Mucosa of descending colon (tissue), 3 donors: ENCODE measurements around the gene TMCC2. TPM values are rescaled to one million over a fixed set of nuclear protein-coding genes. Genes with fewer than 3 reads are reported as not detected.

Experiments used
- ATAC-seq: fragments of 200-7000 bp; cut with Tn5 transposase; one replicate; pipeline ENCODE4 v1.9.1; 2020; ENCODE audit warnings: mild to moderate bottlenecking, moderate library complexity
- DNase-seq, 3 donors: peaks; one replicate each; pipeline ENCODE4 v3.0.0-alpha.2; 2020
- H3K36me3 ChIP-seq: fragments of 200-600 bp; one replicate; pipeline ENCODE4 v1.8.0; 2021; ENCODE audit warnings: low read depth, mild to moderate bottlenecking
- H3K4me1 ChIP-seq: fragments of 200-600 bp; one replicate; pipeline ENCODE4 v1.8.0; 2021; ENCODE audit warnings: low read depth, mild to moderate bottlenecking
- H3K4me3 ChIP-seq: fragments of 200-600 bp; one replicate; pipeline ENCODE4 v1.8.0; 2021; ENCODE audit warnings: mild to moderate bottlenecking
- H3K9me3 ChIP-seq: fragments of 200-600 bp; one replicate; pipeline ENCODE4 v1.8.0; 2021; ENCODE audit warnings: mild to moderate bottlenecking
- CTCF ChIP-seq: fragments of 200-600 bp; IDR thresholded peaks from one replicate; pipeline ENCODE4 v1.8.0; 2022; ENCODE audit warnings: antibody characterized with exemption, mild to moderate bottlenecking
- intact Hi-C, 2 donors: fragments of 100-400 bp; cut with DNase I in 1 of 2; cut with micrococcal nuclease in 1 of 2; formaldehyde crosslinking; loops; one replicate each; pipeline versions ENCODE4 v1.11.0 to v1.11.1; 2022; cut with DNase I, micrococcal nuclease
- total RNA-seq, 3 donors: library from RNA; stranded (reverse); fragmentation: NEBNext Ultra II Directional in 2 of 3; extraction: Animal tissue kit (Norgen Biotek cat#: 25700) in 2 of 3; gene quantifications; one replicate each; pipeline versions ENCODE4 v1.2.1 to v1.2.4, GENCODE V29; 2021 to 2023
- donor health status: DM: no; HTN: no; CAD: no; lungs with moderate emphysema.
- donor health status: DM: no; HTN: no; CAD: no.
- donor health status: DM: no; HTN: yes; CAD: no.

Gene TMCC2
- total RNA-seq, 3 donors from 2014 or later, result 0.27 to 5.1 (median 0.29) TPM

- Histone ChIP-seq H3K36me3 (no peaks in the 10 kb centered on the region), H3K9me3 (no peaks in the 10 kb centered on the region), H3K4me1 (peaks cover 28% of the 10 kb centered on the region), H3K4me3 (no peak overlapping the region)
- DNase-seq (no peak), ATAC-seq (no peak)
- TF ChIP-seq CTCF, result no peak
- intact Hi-C loops, result no loop called here
These were observed 94.2 kb downstream of the TMCC2 start for GRCh38 chr1:205321959-205322283.

Other genes starting within 250 kb of the TMCC2 start
- 1 to 10 TPM in 1 of 3 donors, under 1 TPM in 2; 0.43 to 6.8 (median 0.51) TPM for gene CNTN2, start 184.7 kb upstream of the TMCC2 start, total RNA-seq
- 1 to 10 TPM; 1.9 to 3.8 (median 2.3) TPM for gene TMEM81, start 143.5 kb upstream of the TMCC2 start, total RNA-seq
- 10 to 100 TPM; 14.7 to 20.5 (median 14.7) TPM for gene RBBP5, start 106.0 kb upstream of the TMCC2 start, total RNA-seq
- gene DSTYK, start 16.2 kb upstream of the TMCC2 start, total RNA-seq, result 10 to 100 TPM in 1 of 3 donors, 1 to 10 TPM in 2; 5.3 to 13.9 (median 5.8) TPM
- 10 to 100 TPM; 16.5 to 50.8 (median 29.5) TPM for gene NUAK2, start 93.8 kb downstream of the TMCC2 start, total RNA-seq
- gene KLHDC8A, start 129.0 kb downstream of the TMCC2 start, total RNA-seq, result 1 to 10 TPM in 1 of 3 donors, under 1 TPM in 2; 0.17 to 1.8 (median 0.78) TPM
- not detected for gene LEMD1, start 194.1 kb downstream of the TMCC2 start, total RNA-seq
- gene BLACAT1, start 228.1 kb downstream of the TMCC2 start, total RNA-seq, result under 1 TPM; 0.14 to 0.46 (median 0.19) TPM